Measurements from ENCODE around the gene SMYD2.

The SMYD2 gene

DNA sequence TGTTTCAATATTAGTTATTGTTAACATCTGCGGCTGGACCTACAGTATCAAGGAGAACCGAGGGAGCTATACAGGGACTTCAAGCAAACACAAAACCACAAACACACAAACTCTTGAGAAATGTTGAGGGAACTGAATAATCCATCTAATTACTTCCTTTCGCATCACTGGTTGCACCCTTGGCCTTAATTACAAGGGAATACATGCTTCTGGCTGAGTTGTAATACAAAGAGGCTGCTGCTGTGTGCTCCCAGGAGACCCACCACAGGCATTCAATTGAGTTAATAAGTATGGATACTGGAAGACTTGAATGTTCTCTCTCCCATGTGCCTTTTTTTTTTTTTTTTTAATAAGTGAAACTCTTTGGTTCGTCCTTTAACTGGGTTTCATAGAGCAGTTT, 16.8 kb upstream of the SMYD2 start:
- Histone ChIP-seq H3K4me3 (replicated peaks; ENCODE audit: low read depth, low read length) (no peak overlapping the region), H3K27me3 (replicated peaks; ENCODE audit: control insufficient read depth, insufficient read depth, low read length) (peaks cover 2% of the 10 kb centered on the region), H3K36me3 (ENCODE audit: control insufficient read depth, insufficient read depth, low read length) (no peaks in the 10 kb centered on the region)
- no peak for DNase-seq (ENCODE audit: extremely low read depth, insufficient read length)
- no peak for TF ChIP-seq CTCF (IDR thresholded peaks at IDR 0.05; ENCODE audit: insufficient read depth, low read length, poor library complexity, severe bottlenecking)

GRCh38 chr1:214264976-214265375, 16.0 kb upstream of the SMYD2 start:
- peaks cover 2% of the 10 kb centered on the region for H3K27me3 ChIP-seq (replicated peaks; ENCODE audit: control insufficient read depth, insufficient read depth, low read length)
- no peak overlapping the region for H3K4me3 ChIP-seq (replicated peaks; ENCODE audit: low read depth, low read length)
- no peak for TF ChIP-seq CTCF (IDR thresholded peaks at IDR 0.05; ENCODE audit: insufficient read depth, low read length, poor library complexity, severe bottlenecking)
- no peaks in the 10 kb centered on the region for H3K36me3 ChIP-seq (ENCODE audit: control insufficient read depth, insufficient read depth, low read length)
- no peak for DNase-seq (ENCODE audit: extremely low read depth, insufficient read length)

GRCh38 chr1:214270097-214270650, 10.8 kb upstream of the SMYD2 start:
- Histone ChIP-seq H3K27me3 (replicated peaks; ENCODE audit: control insufficient read depth, insufficient read depth, low read length) (no peaks in the 10 kb centered on the region), H3K36me3 (ENCODE audit: control insufficient read depth, insufficient read depth, low read length) (no peaks in the 10 kb centered on the region), H3K4me3 (replicated peaks; ENCODE audit: low read depth, low read length) (no peak overlapping the region)
- no peak for TF ChIP-seq CTCF (IDR thresholded peaks at IDR 0.05; ENCODE audit: insufficient read depth, low read length, poor library complexity, severe bottlenecking)
- no peak for DNase-seq (ENCODE audit: extremely low read depth, insufficient read length)

DNA sequence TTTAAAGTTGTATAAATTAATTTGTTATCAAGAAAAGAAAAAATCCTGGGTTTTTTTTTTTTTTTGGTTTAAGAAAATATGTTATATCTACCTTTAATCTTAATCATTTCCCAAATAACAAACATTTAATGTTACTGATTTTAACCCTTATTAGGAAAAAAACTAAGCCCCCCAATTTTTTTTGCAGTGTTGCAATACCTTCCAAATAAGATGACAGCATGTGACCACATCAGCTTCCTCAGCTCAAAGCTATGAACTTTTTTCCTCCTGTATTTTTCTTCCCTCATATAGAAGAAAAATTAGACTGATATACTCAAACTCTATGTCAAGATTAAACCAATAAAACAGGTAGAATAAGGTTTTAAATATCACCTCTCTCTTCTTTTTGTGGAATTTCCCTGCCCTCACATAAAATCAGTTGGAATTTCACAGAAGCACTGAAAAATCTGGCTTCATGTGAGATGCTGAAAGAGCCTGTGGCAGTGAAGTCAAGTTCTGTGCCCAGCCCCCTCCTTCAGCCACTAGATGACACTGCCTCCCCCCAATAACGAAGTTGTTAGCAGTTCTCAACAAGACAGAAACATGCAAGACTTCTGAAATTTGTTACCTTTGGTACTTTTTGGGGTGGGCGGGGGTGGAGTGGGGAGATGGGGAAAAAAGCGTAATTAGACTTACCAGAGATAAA, 9.6 kb upstream of the SMYD2 start:
- Histone ChIP-seq H3K36me3 (ENCODE audit: control insufficient read depth, insufficient read depth, low read length) (no peaks in the 10 kb centered on the region), H3K27me3 (replicated peaks; ENCODE audit: control insufficient read depth, insufficient read depth, low read length) (no peaks in the 10 kb centered on the region), H3K4me3 (replicated peaks; ENCODE audit: low read depth, low read length) (no peak overlapping the region)
- no peak for TF ChIP-seq CTCF (IDR thresholded peaks at IDR 0.05; ENCODE audit: insufficient read depth, low read length, poor library complexity, severe bottlenecking)
- DNase-seq (ENCODE audit: extremely low read depth, insufficient read length) = no peak

GRCh38 chr1:214271995-214272731, 8.8 kb upstream of the SMYD2 start:
- TF ChIP-seq CTCF (IDR thresholded peaks at IDR 0.05; ENCODE audit: insufficient read depth, low read length, poor library complexity, severe bottlenecking) = no peak
- H3K27me3 ChIP-seq (replicated peaks; ENCODE audit: control insufficient read depth, insufficient read depth, low read length) = no peaks in the 10 kb centered on the region
- H3K4me3 ChIP-seq (replicated peaks; ENCODE audit: low read depth, low read length) = no peak overlapping the region
- no peaks in the 10 kb centered on the region for H3K36me3 ChIP-seq (ENCODE audit: control insufficient read depth, insufficient read depth, low read length)
- no peak for DNase-seq (ENCODE audit: extremely low read depth, insufficient read length)

Data from GM06990 (cell line).